Neural cell (in vitro differentiated cells): ENCODE data around the gene KIRREL3. TPM values are rescaled to one million over a fixed set of nuclear protein-coding genes. Genes with fewer than 3 reads are reported as not detected.

ENCODE experiments used
- H2AFZ ChIP-seq: fragments of 200-600, 300-800 bp; sonication (generic), shearing (Covaris generic); 2 replicates; pipeline ENCODE4 v1.6.0; 2014; ENCODE audit warnings: low read depth, mild to moderate bottlenecking, antibody characterized with exemption, low read length, moderate library complexity
- H3F3A ChIP-seq: fragments of 200-600 bp; shearing (Covaris generic); 2 replicates; pipeline ENCODE4 v1.6.1; 2016; ENCODE audit warnings: mild to moderate bottlenecking, moderate library complexity, mixed read lengths, antibody characterized with exemption, low read length; ENCODE audit not compliant: insufficient read depth, poor library complexity, severe bottlenecking
- H3K27ac ChIP-seq: fragments of 200-600, 300-800 bp; sonication (generic), shearing (Covaris generic); 2 replicates; pipeline ENCODE4 v1.5.1; 2014; ENCODE audit warnings: mild to moderate bottlenecking, low read length, moderate library complexity
- H3K27me3 ChIP-seq: fragments of 300-800, 200-600 bp; sonication (generic), shearing (Covaris generic); 2 replicates; pipeline ENCODE4 v1.6.0; 2014; ENCODE audit warnings: mild to moderate bottlenecking, low read depth, low read length, moderate library complexity; ENCODE audit not compliant: insufficient read depth
- H3K36me3 ChIP-seq: fragments of 300-800, 200-600 bp; sonication (generic), shearing (Covaris generic); 2 replicates; pipeline ENCODE4 v1.5.1; 2014; ENCODE audit warnings: mild to moderate bottlenecking, antibody characterized with exemption, low read length, moderate library complexity; ENCODE audit not compliant: insufficient read depth
- H3K4me2 ChIP-seq: fragments of 300-800, 200-600 bp; sonication (generic), shearing (Covaris generic); 2 replicates; pipeline ENCODE4 v1.6.0; 2014; ENCODE audit warnings: mild to moderate bottlenecking, low read length
- H3K4me3 ChIP-seq: fragments of 300-800, 200-600 bp; sonication (generic), shearing (Covaris generic); 2 replicates; pipeline ENCODE4 v1.5.1; 2014; ENCODE audit warnings: mild to moderate bottlenecking, low read length, moderate library complexity
- H3K79me2 ChIP-seq: fragments of 200-600 bp; shearing (Covaris generic); replicated peaks from 2 replicates; pipeline ENCODE4 v1.6.0; 2014; ENCODE audit warnings: mild to moderate bottlenecking, low read length, moderate library complexity; ENCODE audit not compliant: insufficient read depth
- H3K9ac ChIP-seq: fragments of 300-800, 200-600 bp; sonication (generic), shearing (Covaris generic); 2 replicates; pipeline ENCODE4 v1.6.1; 2016; ENCODE audit warnings: mild to moderate bottlenecking, low read length, mixed read lengths
- H3K9me2 ChIP-seq: fragments of 200-600 bp; shearing (Covaris generic); 2 replicates; pipeline ENCODE4 v1.6.1; 2016; ENCODE audit warnings: mild to moderate bottlenecking, low read length, mixed read lengths; ENCODE audit not compliant: insufficient read depth
- H3K9me3 ChIP-seq: fragments of 200-600, 300-800 bp; sonication (generic), shearing (Covaris generic); 2 replicates; pipeline ENCODE4 v1.6.1; 2016; ENCODE audit warnings: mild to moderate bottlenecking, mixed run types, low read length, moderate library complexity, mixed read lengths
- H4K20me1 ChIP-seq: fragments of 200-600 bp; shearing (Covaris generic); 2 replicates; pipeline ENCODE4 v1.6.1; 2016; ENCODE audit warnings: mild to moderate bottlenecking, mixed run types; ENCODE audit not compliant: insufficient read depth
- CTCF ChIP-seq: fragments of 450-650 bp; IDR thresholded peaks from 2 replicates; pipeline ENCODE4 v1.5.1; 2014; ENCODE audit warnings: antibody characterized with exemption, mild to moderate bottlenecking, moderate library complexity; ENCODE audit not compliant: poor library complexity, severe bottlenecking
- EP300 ChIP-seq: fragments of 450-650 bp; conservative IDR thresholded peaks from 2 replicates; pipeline ENCODE4 v1.6.1; 2014; ENCODE audit warnings: antibody characterized with exemption, mild to moderate bottlenecking, moderate library complexity; ENCODE audit not compliant: poor library complexity, severe bottlenecking
- EZH2 ChIP-seq: fragments of 200-600, 300-800 bp; shearing (Covaris generic), sonication (generic); IDR thresholded peaks from 2 replicates; pipeline ENCODE4 v1.6.1; 2014; ENCODE audit warnings: antibody characterized with exemption, low read length, borderline replicate concordance, mild to moderate bottlenecking; ENCODE audit not compliant: insufficient read depth, poor library complexity, severe bottlenecking
- MXI1 ChIP-seq: fragments of 450-650 bp; conservative IDR thresholded peaks from 2 replicates; pipeline ENCODE4 v1.6.1; 2014; ENCODE audit warnings: antibody characterized with exemption, mild to moderate bottlenecking; ENCODE audit not compliant: poor library complexity, severe bottlenecking
- POLR2AphosphoS5 ChIP-seq: IDR thresholded peaks from 2 replicates; pipeline ENCODE4 v1.6.1; 2012
- RAD21 ChIP-seq: fragments of 450-650 bp; conservative IDR thresholded peaks from 2 replicates; pipeline ENCODE4 v1.6.1; 2014; ENCODE audit warnings: antibody characterized with exemption, mild to moderate bottlenecking, moderate library complexity
- REST ChIP-seq: IDR thresholded peaks from 2 replicates; pipeline ENCODE4 v1.6.1; 2012; ENCODE audit warnings: borderline replicate concordance
- TAF1 ChIP-seq: IDR thresholded peaks from 2 replicates; pipeline ENCODE4 v1.6.1; 2012; ENCODE audit warnings: low read depth
- polyA plus RNA-seq: library from polyadenylated mRNA; depleted of rRNA; stranded (reverse); fragments of >200 nt; gene quantifications from 2 replicates; pipeline ENCODE4 v1.2.3, GENCODE V29; 2014

Gene KIRREL3
- polyA plus RNA-seq, 1 donor from 2014 or later, result 23.8 TPM

GRCh38 chr11:126608658-126609057, 391.9 kb downstream of the KIRREL3 start:
- H3K9ac ChIP-seq, result no peak overlapping the region
- H3F3A ChIP-seq, result no peaks in the 10 kb centered on the region
- no peak overlapping the region for H3K4me2 ChIP-seq
- H3K4me3 ChIP-seq, result no peak overlapping the region
- no peak overlapping the region for H2AFZ ChIP-seq
- no peaks in the 10 kb centered on the region for H3K9me3 ChIP-seq
- no peaks in the 10 kb centered on the region for H3K27me3 ChIP-seq
- H4K20me1 ChIP-seq, result no peaks in the 10 kb centered on the region
- no peaks in the 10 kb centered on the region for H3K9me2 ChIP-seq
- H3K36me3 ChIP-seq, result no peaks in the 10 kb centered on the region
- no peak overlapping the region for H3K27ac ChIP-seq
- H3K79me2 ChIP-seq, result no peaks in the 10 kb centered on the region
- TF ChIP-seq EZH2, result no peak
- TF ChIP-seq CTCF, result peak; percentile 8

GRCh38 chr11:126607776-126608541, 392.6 kb downstream of the KIRREL3 start:
- H3F3A ChIP-seq, result no peaks in the 10 kb centered on the region
- no peaks in the 10 kb centered on the region for H3K9me2 ChIP-seq
- H3K9me3 ChIP-seq, result no peaks in the 10 kb centered on the region
- no peaks in the 10 kb centered on the region for H3K79me2 ChIP-seq
- H2AFZ ChIP-seq, result no peak overlapping the region
- H3K36me3 ChIP-seq, result no peaks in the 10 kb centered on the region
- no peak overlapping the region for H3K9ac ChIP-seq
- H3K27ac ChIP-seq, result no peak overlapping the region
- H3K4me2 ChIP-seq, result no peak overlapping the region
- H3K27me3 ChIP-seq, result peaks cover 2% of the 10 kb centered on the region
- H3K4me3 ChIP-seq, result no peak overlapping the region
- no peaks in the 10 kb centered on the region for H4K20me1 ChIP-seq
- TF ChIP-seq RAD21 (no peak), TAF1 (no peak), EP300 (no peak), MXI1 (no peak), CTCF (no peak), POLR2AphosphoS5 (no peak), REST (no peak)
